Esophagus squamous epithelium (tissue), 5 donors: ENCODE data around the gene MTM1. TPM values are rescaled to one million over a fixed set of nuclear protein-coding genes. Genes with fewer than 3 reads are reported as not detected.
A peak's percentile ranks its signal among the peaks of the same experiment; 100 is the strongest.

ENCODE experiments used
- DNase-seq: peaks from one replicate; lab custom pipeline; 2025; lab: John Stamatoyannopoulos, UW
- H3K27ac ChIP-seq, 4 donors: fragments of 200-600 bp; sonication (generic); one replicate each; pipeline ENCODE4 v1.5.1; 2016 to 2019; ENCODE audit warnings: mild to moderate bottlenecking in 1 of 4
- H3K27me3 ChIP-seq, 4 donors: fragments of 200-600 bp; sonication (generic); 1 replicate in 3 of 4; 2 replicates in 1 of 4; pipeline versions ENCODE4 v1.5.1 to v1.6.0; 2017 to 2021; ENCODE audit warnings: antibody characterized with exemption in 1 of 4
- H3K36me3 ChIP-seq, 3 donors: fragments of 200-600 bp; sonication (generic); one replicate each; pipeline ENCODE4 v1.5.1; 2016 to 2019
- H3K4me1 ChIP-seq, 3 donors: fragments of 200-600 bp; sonication (generic); one replicate each; pipeline ENCODE4 v1.5.1; 2017 to 2019
- H3K4me3 ChIP-seq, 4 donors: fragments of 200-600 bp; sonication (generic); 1 replicate in 3 of 4; 2 replicates in 1 of 4; pipeline ENCODE4 v1.5.1; 2016 to 2019; ENCODE audit warnings: mild to moderate bottlenecking in 2 of 4, moderate library complexity in 1 of 4
- H3K9me3 ChIP-seq, 3 donors: fragments of 200-600 bp; sonication (generic); one replicate each; pipeline ENCODE4 v1.5.1; 2016 to 2019
- POLR2A ChIP-seq, 4 donors: fragments of 450-650 bp; IDR thresholded peaks; one replicate each; pipeline ENCODE4 v1.6.1; 2017; ENCODE audit warnings: antibody characterized with exemption in 4 of 4, mild to moderate bottlenecking in 4 of 4, moderate library complexity in 3 of 4
- WGBS, 2 donors: methylation state at CpG; one replicate each; pipeline ENCODE4 v1.1.5; 2018; 5-methylcytosine and 5-hydroxymethylcytosine counted together
- intact Hi-C: fragments of 100-400 bp; cut with DNase I; formaldehyde crosslinking; loops from one replicate; pipeline ENCODE4 v1.15.0; 2022
- total RNA-seq, 4 donors: library from RNA; depleted of rRNA; stranded (reverse); fragments of >200 nt; gene quantifications; one replicate each; pipeline ENCODE4 v1.1.0, GENCODE V29; 2016
- TF ChIP-seq, protein P1 (sequence below), 6 experiments: fragments of 450-650 bp in 4 of 6; fragments of 200-600 bp in 2 of 6; sonication (generic) in 2 of 6; IDR thresholded peaks; one replicate each; pipeline ENCODE4 v1.5.1; 2016 to 2019; ENCODE audit warnings: antibody characterized with exemption in 6 of 6, mild to moderate bottlenecking in 4 of 6, moderate library complexity in 4 of 6
- donor health status: DM: yes; HTN: yes; CAD: no.

The MTM1 gene
- total RNA-seq, result 10 to 100 TPM in 3 of 4 donors, 1 to 10 TPM in 1; 9.1 to 13.7 (median 11.4) TPM

GRCh38 chrX:150568320-150569154, at the start of gene MTM1:
MTM1 (plus strand) TSS chrX:150568621; CDS start chrX:150592615, 23,994 bp downstream.
- intact Hi-C loops, result no loop called here
- H3K27me3 ChIP-seq, result no peaks in the 10 kb centered on the region
- no peaks in the 10 kb centered on the region for H3K9me3 ChIP-seq
- H3K4me3 ChIP-seq, result peak within 1 kb of the TSS; percentile 70 to 77 (median 76)
- peak within 1 kb of the TSS; percentile 91 to 94 (median 92) for H3K27ac ChIP-seq
- no peaks in the 10 kb centered on the region for H3K36me3 ChIP-seq
- TF ChIP-seq POLR2A (IDR thresholded peaks at IDR 0.05), result peak in 3 of 4 donors; percentile 56 to 84 (median 57)
- TF ChIP-seq, protein P1, sequence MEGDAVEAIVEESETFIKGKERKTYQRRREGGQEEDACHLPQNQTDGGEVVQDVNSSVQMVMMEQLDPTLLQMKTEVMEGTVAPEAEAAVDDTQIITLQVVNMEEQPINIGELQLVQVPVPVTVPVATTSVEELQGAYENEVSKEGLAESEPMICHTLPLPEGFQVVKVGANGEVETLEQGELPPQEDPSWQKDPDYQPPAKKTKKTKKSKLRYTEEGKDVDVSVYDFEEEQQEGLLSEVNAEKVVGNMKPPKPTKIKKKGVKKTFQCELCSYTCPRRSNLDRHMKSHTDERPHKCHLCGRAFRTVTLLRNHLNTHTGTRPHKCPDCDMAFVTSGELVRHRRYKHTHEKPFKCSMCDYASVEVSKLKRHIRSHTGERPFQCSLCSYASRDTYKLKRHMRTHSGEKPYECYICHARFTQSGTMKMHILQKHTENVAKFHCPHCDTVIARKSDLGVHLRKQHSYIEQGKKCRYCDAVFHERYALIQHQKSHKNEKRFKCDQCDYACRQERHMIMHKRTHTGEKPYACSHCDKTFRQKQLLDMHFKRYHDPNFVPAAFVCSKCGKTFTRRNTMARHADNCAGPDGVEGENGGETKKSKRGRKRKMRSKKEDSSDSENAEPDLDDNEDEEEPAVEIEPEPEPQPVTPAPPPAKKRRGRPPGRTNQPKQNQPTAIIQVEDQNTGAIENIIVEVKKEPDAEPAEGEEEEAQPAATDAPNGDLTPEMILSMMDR (IDR thresholded peaks at IDR 0.05), result no peak
- DNase-seq, result peak; percentile 63
- WGBS, 2 donors, result 28% methylated on average over 7 of the region's 89 CpGs; no CpG with 5 or more reads in 1 of the 2 donors
- peaks cover 0 to 44% (median 20%) of the 10 kb centered on the region in 3 donors for H3K4me1 ChIP-seq

- Histone ChIP-seq H3K36me3 (no peaks in the 10 kb centered on the region), H3K9me3 (no peaks in the 10 kb centered on the region), H3K27ac (no peak overlapping the region), H3K4me1 (no peaks in the 10 kb centered on the region), H3K4me3 (no peak overlapping the region), H3K27me3 (no peaks in the 10 kb centered on the region)
- TF ChIP-seq, protein P1 (IDR thresholded peaks at IDR 0.05), result no peak
- no peak for TF ChIP-seq POLR2A (IDR thresholded peaks at IDR 0.05)
- 62 to 92% methylated on average over 2 of the region's 2 CpGs for WGBS, 2 donors
- intact Hi-C loops, result no loop called here
- no peak for DNase-seq
These were observed 45.9 kb upstream of the MTM1 start for GRCh38 chrX:150522494-150522893.

- H3K27me3 ChIP-seq, result no peaks in the 10 kb centered on the region
- H3K27ac ChIP-seq, result no peak overlapping the region
- TF ChIP-seq POLR2A (IDR thresholded peaks at IDR 0.05), result no peak
- TF ChIP-seq, protein P1 (IDR thresholded peaks at IDR 0.05), result no peak
- intact Hi-C loops, result no loop called here
- no peaks in the 10 kb centered on the region for H3K4me1 ChIP-seq
- H3K4me3 ChIP-seq, result no peak overlapping the region
- H3K36me3 ChIP-seq, result no peaks in the 10 kb centered on the region
- 82 to 88% methylated on average over 4 to 6 of the region's 10 CpGs for WGBS, 2 donors
- no peaks in the 10 kb centered on the region for H3K9me3 ChIP-seq
- no peak for DNase-seq
These were observed 43.1 kb upstream of the MTM1 start for GRCh38 chrX:150525061-150525919.

DNA sequence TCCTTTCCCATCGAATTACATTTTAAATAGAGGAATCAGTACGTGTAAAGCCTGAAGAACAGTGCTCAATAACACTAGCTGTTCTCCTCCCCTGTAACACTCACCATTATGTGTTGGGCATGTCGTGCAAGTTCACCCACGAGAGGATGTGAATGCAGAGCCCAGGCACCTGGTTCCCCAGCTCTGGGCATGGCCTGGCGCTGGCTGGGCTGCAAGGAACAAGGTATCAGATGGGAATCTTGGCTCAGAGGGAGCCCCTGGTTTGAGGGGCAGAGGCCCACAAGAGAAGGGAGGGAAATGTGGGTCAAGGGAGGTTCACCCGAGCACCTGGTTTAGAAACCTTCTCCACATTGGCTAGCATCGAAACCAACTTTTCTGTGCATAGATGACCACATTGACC, 41.7 kb upstream of the MTM1 start:
- Histone ChIP-seq H3K27me3 (no peaks in the 10 kb centered on the region), H3K4me3 (no peak overlapping the region), H3K9me3 (no peaks in the 10 kb centered on the region), H3K27ac (no peak overlapping the region), H3K36me3 (no peaks in the 10 kb centered on the region), H3K4me1 (no peaks in the 10 kb centered on the region)
- DNase-seq, result no peak
- WGBS, 2 donors, result 58 to 71% methylated on average over 5 to 7 of the region's 7 CpGs
- intact Hi-C loops, result no loop called here
- no peak for TF ChIP-seq POLR2A (IDR thresholded peaks at IDR 0.05)
- TF ChIP-seq, protein P1 (IDR thresholded peaks at IDR 0.05), result no peak
